SK-N-SH treated with all-trans-retinoic acid at 6 μM for 48 hours (cell line): ENCODE data around the gene PTPN22.

Experiments
- PPARA ChIP-seq: fragments of 250-450 bp; sonication (Bioruptor Pico); IDR thresholded peaks from 2 replicates; pipeline ENCODE4 v1.5.0; 2020; ENCODE audit warnings: mild to moderate bottlenecking, borderline replicate concordance
- SNAI2 ChIP-seq: fragments of 250-450 bp; sonication (Bioruptor Pico); IDR thresholded peaks from 2 replicates; pipeline ENCODE4 v1.5.0; 2020; ENCODE audit warnings: mild to moderate bottlenecking, moderate library complexity
- TF ChIP-seq, protein P1 (sequence below): fragments of 250-450 bp; sonication (Bioruptor Pico); IDR thresholded peaks from 2 replicates; pipeline ENCODE4 v1.8.0; 2021; ENCODE audit warnings: low read depth, mild to moderate bottlenecking, moderate library complexity, borderline replicate concordance
- TF ChIP-seq, protein P2 (sequence below): fragments of 250-450 bp; sonication (Bioruptor Pico); IDR thresholded peaks from 2 replicates; pipeline ENCODE4 v1.5.0; 2020; ENCODE audit warnings: mild to moderate bottlenecking, moderate library complexity

DNA sequence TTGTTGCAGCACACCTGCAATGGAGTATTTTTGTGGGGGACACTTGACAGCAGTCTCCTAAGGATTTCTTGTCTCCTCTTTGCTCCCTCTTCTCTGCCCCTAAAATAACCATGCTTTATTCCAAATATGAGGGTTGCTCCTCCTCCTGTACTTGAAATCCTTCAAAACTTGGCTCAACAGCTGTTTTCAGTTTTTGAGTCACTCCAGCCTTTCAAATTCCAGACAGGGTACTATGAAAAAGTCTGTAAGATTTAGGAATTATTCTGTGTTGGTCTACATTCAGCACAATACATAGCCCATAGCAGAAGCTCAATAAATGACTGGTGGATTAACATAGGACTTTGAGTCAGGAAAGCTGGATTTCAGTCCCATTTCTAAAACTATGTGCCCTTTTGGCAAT lies 27.6 kb upstream of the PTPN22 start:
- TF ChIP-seq, protein P1, sequence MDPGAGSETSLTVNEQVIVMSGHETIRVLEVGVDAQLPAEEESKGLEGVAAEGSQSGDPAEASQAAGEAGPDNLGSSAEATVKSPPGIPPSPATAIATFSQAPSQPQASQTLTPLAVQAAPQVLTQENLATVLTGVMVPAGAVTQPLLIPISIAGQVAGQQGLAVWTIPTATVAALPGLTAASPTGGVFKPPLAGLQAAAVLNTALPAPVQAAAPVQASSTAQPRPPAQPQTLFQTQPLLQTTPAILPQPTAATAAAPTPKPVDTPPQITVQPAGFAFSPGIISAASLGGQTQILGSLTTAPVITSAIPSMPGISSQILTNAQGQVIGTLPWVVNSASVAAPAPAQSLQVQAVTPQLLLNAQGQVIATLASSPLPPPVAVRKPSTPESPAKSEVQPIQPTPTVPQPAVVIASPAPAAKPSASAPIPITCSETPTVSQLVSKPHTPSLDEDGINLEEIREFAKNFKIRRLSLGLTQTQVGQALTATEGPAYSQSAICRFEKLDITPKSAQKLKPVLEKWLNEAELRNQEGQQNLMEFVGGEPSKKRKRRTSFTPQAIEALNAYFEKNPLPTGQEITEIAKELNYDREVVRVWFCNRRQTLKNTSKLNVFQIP (CRISPR knock-in tag) = no peak
- TF ChIP-seq PPARA (CRISPR knock-in tag) (no peak), SNAI2 (CRISPR knock-in tag) (no peak)
- TF ChIP-seq, protein P2, sequence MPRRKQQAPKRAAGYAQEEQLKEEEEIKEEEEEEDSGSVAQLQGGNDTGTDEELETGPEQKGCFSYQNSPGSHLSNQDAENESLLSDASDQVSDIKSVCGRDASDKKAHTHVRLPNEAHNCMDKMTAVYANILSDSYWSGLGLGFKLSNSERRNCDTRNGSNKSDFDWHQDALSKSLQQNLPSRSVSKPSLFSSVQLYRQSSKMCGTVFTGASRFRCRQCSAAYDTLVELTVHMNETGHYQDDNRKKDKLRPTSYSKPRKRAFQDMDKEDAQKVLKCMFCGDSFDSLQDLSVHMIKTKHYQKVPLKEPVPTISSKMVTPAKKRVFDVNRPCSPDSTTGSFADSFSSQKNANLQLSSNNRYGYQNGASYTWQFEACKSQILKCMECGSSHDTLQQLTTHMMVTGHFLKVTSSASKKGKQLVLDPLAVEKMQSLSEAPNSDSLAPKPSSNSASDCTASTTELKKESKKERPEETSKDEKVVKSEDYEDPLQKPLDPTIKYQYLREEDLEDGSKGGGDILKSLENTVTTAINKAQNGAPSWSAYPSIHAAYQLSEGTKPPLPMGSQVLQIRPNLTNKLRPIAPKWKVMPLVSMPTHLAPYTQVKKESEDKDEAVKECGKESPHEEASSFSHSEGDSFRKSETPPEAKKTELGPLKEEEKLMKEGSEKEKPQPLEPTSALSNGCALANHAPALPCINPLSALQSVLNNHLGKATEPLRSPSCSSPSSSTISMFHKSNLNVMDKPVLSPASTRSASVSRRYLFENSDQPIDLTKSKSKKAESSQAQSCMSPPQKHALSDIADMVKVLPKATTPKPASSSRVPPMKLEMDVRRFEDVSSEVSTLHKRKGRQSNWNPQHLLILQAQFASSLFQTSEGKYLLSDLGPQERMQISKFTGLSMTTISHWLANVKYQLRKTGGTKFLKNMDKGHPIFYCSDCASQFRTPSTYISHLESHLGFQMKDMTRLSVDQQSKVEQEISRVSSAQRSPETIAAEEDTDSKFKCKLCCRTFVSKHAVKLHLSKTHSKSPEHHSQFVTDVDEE (CRISPR knock-in tag) = no peak
